ENCODE data around the gene RPL38. TPM values are rescaled to one million over a fixed set of nuclear protein-coding genes. Genes with fewer than 3 reads are reported as not detected.
A peak's percentile ranks its signal among the peaks of the same experiment; 100 is the strongest.

The RPL38 gene
- total RNA-seq, 6 experiments from 2014 or later: 161 to 313 (median 282) TPM

DNA sequence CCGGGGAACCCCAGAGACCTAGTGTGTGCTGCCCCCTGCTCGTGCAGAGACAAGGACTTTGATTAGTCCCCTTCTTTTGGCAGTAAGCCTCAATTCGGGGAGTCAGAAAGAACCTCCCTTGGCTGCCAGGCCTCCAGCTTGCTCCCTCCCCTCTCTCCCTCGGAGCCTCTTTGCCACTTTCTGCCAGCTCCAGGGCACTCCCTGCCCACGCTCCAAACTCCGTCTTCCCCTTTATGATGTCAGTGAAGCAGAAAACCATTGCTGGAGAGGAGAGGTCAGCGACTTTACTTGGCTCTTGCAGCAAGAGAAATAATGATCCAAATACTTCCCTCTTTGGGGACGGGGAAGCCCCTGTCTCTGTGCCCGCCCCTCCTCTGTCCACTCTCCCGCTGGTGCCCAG is 38.0 kb downstream of the RPL38 start:
- H3K4me3 ChIP-seq: no peak overlapping the region
- no peaks in the 10 kb centered on the region for H3K9me3 ChIP-seq
- H3K27ac ChIP-seq: no peak overlapping the region
- H3K36me3 ChIP-seq: no peaks in the 10 kb centered on the region
- intact Hi-C loops (cut with DNase I): no loop called here
- ATAC-seq: peak; percentile 7 to 60 (median 42)
- H3K4me1 ChIP-seq: no peaks in the 10 kb centered on the region
- WGBS (ENCODE audit: insufficient coverage, low coverage, low lambda C conversion rate, missing lambda C conversion rate): 57% methylated on average over 7 of the region's 10 CpGs
- no peaks in the 10 kb centered on the region for H3K27me3 ChIP-seq
- peak in 1 of 3 donors; percentile 34 for DNase-seq
- peak; percentile 15 for TF ChIP-seq POLR2A (IDR thresholded peaks at IDR 0.05)
- TF ChIP-seq, protein P1, sequence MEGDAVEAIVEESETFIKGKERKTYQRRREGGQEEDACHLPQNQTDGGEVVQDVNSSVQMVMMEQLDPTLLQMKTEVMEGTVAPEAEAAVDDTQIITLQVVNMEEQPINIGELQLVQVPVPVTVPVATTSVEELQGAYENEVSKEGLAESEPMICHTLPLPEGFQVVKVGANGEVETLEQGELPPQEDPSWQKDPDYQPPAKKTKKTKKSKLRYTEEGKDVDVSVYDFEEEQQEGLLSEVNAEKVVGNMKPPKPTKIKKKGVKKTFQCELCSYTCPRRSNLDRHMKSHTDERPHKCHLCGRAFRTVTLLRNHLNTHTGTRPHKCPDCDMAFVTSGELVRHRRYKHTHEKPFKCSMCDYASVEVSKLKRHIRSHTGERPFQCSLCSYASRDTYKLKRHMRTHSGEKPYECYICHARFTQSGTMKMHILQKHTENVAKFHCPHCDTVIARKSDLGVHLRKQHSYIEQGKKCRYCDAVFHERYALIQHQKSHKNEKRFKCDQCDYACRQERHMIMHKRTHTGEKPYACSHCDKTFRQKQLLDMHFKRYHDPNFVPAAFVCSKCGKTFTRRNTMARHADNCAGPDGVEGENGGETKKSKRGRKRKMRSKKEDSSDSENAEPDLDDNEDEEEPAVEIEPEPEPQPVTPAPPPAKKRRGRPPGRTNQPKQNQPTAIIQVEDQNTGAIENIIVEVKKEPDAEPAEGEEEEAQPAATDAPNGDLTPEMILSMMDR (IDR thresholded peaks at IDR 0.05): no peak

DNA sequence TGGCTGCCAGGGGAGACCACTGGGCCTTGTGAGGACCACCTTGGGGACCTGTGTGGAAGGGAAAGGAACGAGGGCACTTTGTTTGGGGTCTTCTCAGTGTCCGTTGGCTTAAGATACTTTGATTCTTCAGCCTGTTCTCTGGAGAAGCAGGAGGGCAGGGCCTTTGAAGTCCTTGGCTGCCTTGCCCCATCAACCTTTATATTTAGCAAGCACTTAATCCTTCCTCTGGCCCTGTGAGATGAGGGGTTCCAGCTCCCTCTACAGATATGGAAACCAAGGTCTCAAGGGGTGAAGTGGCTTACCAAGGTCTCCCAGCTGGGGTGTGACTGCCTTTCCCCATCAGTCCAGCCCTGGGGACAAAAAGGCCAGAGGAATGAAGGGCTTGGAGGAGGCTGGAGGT is 38.4 kb downstream of the RPL38 start:
- DNase-seq (no peak), ATAC-seq (no peak)
- Histone ChIP-seq H3K36me3 (no peaks in the 10 kb centered on the region), H3K4me3 (no peak overlapping the region), H3K27me3 (no peaks in the 10 kb centered on the region), H3K27ac (no peak overlapping the region), H3K9me3 (no peaks in the 10 kb centered on the region), H3K4me1 (no peaks in the 10 kb centered on the region)
- intact Hi-C loops (cut with DNase I): no loop called here
- WGBS (ENCODE audit: insufficient coverage, low coverage, low lambda C conversion rate, missing lambda C conversion rate): 76% methylated on average over 2 of the region's 2 CpGs
- no peak for TF ChIP-seq POLR2A (IDR thresholded peaks at IDR 0.05)
- TF ChIP-seq, protein P1 (IDR thresholded peaks at IDR 0.05): no peak

DNA sequence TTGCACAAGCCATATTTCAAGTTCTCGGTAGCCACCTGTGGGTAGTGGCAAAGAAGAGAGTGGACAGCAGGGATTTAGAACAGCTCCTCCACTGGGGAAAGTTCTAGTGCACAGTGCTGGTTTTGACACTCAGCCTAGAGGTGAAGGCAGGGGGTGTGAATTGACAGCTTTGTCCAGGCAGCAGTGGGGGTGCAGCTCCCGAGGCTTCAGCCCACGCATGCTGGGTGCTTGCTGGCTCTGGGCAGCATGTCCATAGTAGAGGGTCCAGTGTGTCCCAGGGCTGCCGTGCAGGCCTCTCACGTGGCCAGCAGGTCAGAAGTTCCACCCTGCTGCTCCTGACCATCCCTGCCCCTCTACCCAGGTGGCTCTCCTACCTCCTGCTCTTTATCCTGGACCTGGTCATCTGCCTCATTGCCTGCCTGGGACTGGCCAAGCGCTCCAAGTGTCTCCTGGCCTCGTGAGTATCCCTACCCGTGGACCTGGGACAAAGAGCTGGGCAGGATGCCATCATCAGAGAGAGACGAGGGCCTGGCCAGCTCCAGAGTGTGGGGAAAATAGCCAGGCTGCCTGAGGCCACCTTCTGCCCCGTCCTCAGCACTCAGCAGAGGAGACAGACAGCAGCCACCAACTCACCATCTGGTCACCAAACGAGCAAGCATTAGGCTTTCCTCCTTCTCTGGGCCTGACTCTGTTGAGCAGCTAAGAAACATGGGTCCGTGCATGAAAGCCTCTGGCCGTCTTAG is 39.7 kb downstream of the RPL38 start:
- WGBS (ENCODE audit: insufficient coverage, low coverage, low lambda C conversion rate, missing lambda C conversion rate): 43% methylated on average over 4 of the region's 13 CpGs
- Histone ChIP-seq H3K4me3 (no peak overlapping the region), H3K9me3 (no peaks in the 10 kb centered on the region), H3K4me1 (no peaks in the 10 kb centered on the region), H3K27ac (no peak overlapping the region), H3K27me3 (no peaks in the 10 kb centered on the region), H3K36me3 (no peaks in the 10 kb centered on the region)
- TF ChIP-seq POLR2A (IDR thresholded peaks at IDR 0.05): no peak
- TF ChIP-seq, protein P1 (IDR thresholded peaks at IDR 0.05): no peak
- peak in 1 of 3 donors; percentile 51 for DNase-seq
- intact Hi-C loops (cut with DNase I): no loop called here
- ATAC-seq: peak in 1 of 4 donors; percentile 45

DNA sequence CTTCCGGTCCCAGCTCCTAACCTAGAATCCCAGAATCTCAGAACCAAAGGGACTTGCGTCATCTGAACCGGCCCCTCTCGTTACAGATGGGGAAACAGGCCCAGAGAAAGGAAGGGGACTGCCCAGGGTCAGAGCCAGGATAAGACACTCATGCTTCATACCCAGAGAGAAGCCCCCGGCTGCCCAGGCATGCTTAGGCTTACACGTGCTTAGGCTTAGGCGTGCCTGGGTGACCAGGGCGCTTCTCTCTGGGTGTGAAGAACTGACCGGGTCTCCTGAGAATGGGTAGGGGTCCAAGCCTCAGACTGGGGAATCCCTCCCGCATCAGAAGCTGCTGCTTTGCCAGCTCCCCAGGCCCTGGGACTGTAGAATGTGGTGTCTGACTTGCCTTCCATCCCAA is 40.6 kb downstream of the RPL38 start:
- Histone ChIP-seq H3K36me3 (no peaks in the 10 kb centered on the region), H3K27me3 (no peaks in the 10 kb centered on the region), H3K27ac (no peak overlapping the region), H3K4me3 (no peak overlapping the region), H3K4me1 (no peaks in the 10 kb centered on the region), H3K9me3 (no peaks in the 10 kb centered on the region)
- no peak for TF ChIP-seq POLR2A (IDR thresholded peaks at IDR 0.05)
- TF ChIP-seq, protein P1 (IDR thresholded peaks at IDR 0.05): no peak
- ATAC-seq (no peak), DNase-seq (peak in 1 of 3 donors; percentile 29)
- intact Hi-C loops (cut with DNase I): no loop called here
- WGBS (ENCODE audit: insufficient coverage, low coverage, low lambda C conversion rate, missing lambda C conversion rate): 30% methylated on average over 2 of the region's 10 CpGs

Measured in right lobe of liver (tissue), 6 donors.